Adrenal gland (tissue), 12 donors: ENCODE data around the gene SHISA3. TPM values are rescaled to one million over a fixed set of nuclear protein-coding genes. Genes with fewer than 3 reads are reported as not detected.
"Not testable (repeated sequence)": the region's sequence is repeated elsewhere in the genome, so short reads cannot be mapped to it uniquely, and the experiment has no call there.

ENCODE experiments used
- DNase-seq, 7 donors: peaks; one replicate each; pipeline ENCODE4 v3.0.0-alpha.2; 2019 to 2020
- H3K27ac ChIP-seq, 5 donors: fragments of 200-600 bp; sonication (generic) in 4 of 5; 1 replicate in 3 of 5; 2 replicates in 2 of 5; pipeline versions ENCODE4 v1.5.1 to v1.8.0; 2016 to 2020; ENCODE audit warnings: mild to moderate bottlenecking in 1 of 5
- H3K27me3 ChIP-seq: fragments of 200-600 bp; 2 replicates; pipeline ENCODE4 v1.8.0; 2021
- H3K36me3 ChIP-seq, 2 donors: fragments of 200-600 bp; replicated peaks in 1 of 2; 1 replicate in 1 of 2; 2 replicates in 1 of 2; pipeline versions ENCODE4 v1.5.1 to v1.8.0; 2018 to 2022
- H3K4me1 ChIP-seq, 2 donors: fragments of 200-600 bp; replicated peaks in 1 of 2; 1 replicate in 1 of 2; 2 replicates in 1 of 2; pipeline versions ENCODE4 v1.5.1 to v1.8.0; 2018 to 2021
- H3K4me3 ChIP-seq, 4 donors: fragments of 200-600 bp; sonication (generic) in 3 of 4; one replicate each; pipeline ENCODE4 v1.5.1; 2016 to 2018
- H3K9me3 ChIP-seq, 3 donors: fragments of 200-600 bp; sonication (generic) in 1 of 3; replicated peaks in 1 of 3; 1 replicate in 2 of 3; 2 replicates in 1 of 3; pipeline versions ENCODE4 v1.5.1 to v1.8.0; 2016 to 2021
- POLR2A ChIP-seq, 2 donors: fragments of 450-650 bp; IDR thresholded peaks; one replicate each; pipeline ENCODE4 v1.6.1; 2017; ENCODE audit warnings: antibody characterized with exemption in 2 of 2, mild to moderate bottlenecking in 2 of 2, moderate library complexity in 1 of 2
- WGBS, 4 donors: extraction: QIAGEN DNeasy Blood & Tissue Kit in 2 of 4; methylation state at CpG; one replicate each; pipeline versions ENCODE4 v1.1.5 to v1.1.7; 2013 to 2017; 5-methylcytosine and 5-hydroxymethylcytosine counted together
- intact Hi-C, 2 donors: fragments of 100-400 bp; cut with DNase I; formaldehyde crosslinking; loops; one replicate each; pipeline versions ENCODE4 v1.14.1 to v1.15.0; 2022 to 2023
- polyA plus RNA-seq, 3 donors: library from polyadenylated mRNA; stranded (reverse); fragments of 200-250 nt in 2 of 3; fragments of 350-450 nt in 1 of 3; fragmentation: Illumina TruSeq in 1 of 3; extraction: RNeasy Lipid Tissue Mini Kit (QIAGEN cat#74804) in 1 of 3; gene quantifications; one replicate each; pipeline ENCODE4 v1.2.3, GENCODE V29; 2013 to 2014
- total RNA-seq, 9 donors: library from RNA; depleted of rRNA in 4 of 9; stranded (reverse); fragments of >200 nt in 4 of 9; fragments of 120-200 nt in 1 of 9; fragmentation: NEBNext Ultra II Directional in 1 of 9; extraction: Animal tissue kit (Norgen Biotek cat#: 25700) in 1 of 9; gene quantifications; one replicate each; pipeline versions ENCODE4 v1.1.0 to v1.2.4, GENCODE V29; 2013 to 2023
- TF ChIP-seq, protein P1 (sequence below), 6 experiments: fragments of 450-650 bp in 4 of 6; fragments of 200-600 bp in 2 of 6; sonication (generic) in 1 of 6; IDR thresholded peaks; 1 replicate in 5 of 6; 2 replicates in 1 of 6; pipeline versions ENCODE4 v1.5.1 to v1.8.0; 2016 to 2021; ENCODE audit warnings: antibody characterized with exemption in 6 of 6, mild to moderate bottlenecking in 2 of 6, moderate library complexity in 1 of 6
- donor health status: healthy with polysubstance abuse.
- donor health status: Bipolar disorder and iron deficiency.
- donor health status: DM: yes; HTN: yes; CAD: no.
- donor health status: DM: no; HTN: no; CAD: no.
- donor health status: DM: no; HTN: no; CAD: no.
- donor health status: DM: yes; HTN: yes; CAD: no.

Gene SHISA3
- total and polyA plus RNA-seq, 12 donors = 0.26 to 2.8 (median 1.7) TPM

GRCh38 chr4:42364266-42365053, 32.8 kb upstream of the SHISA3 start:
- H3K27ac ChIP-seq = no peak overlapping the region
- intact Hi-C loops = no loop called here
- no peak for DNase-seq
- H3K4me3 ChIP-seq = no peak overlapping the region
- H3K36me3 ChIP-seq = no peaks in the 10 kb centered on the region
- peaks cover 6 to 10% of the 10 kb centered on the region in 2 donors for H3K4me1 ChIP-seq
- H3K9me3 ChIP-seq = no peaks in the 10 kb centered on the region
- no peaks in the 10 kb centered on the region for H3K27me3 ChIP-seq
- TF ChIP-seq POLR2A (IDR thresholded peaks at IDR 0.05) = no peak
- TF ChIP-seq, protein P1, sequence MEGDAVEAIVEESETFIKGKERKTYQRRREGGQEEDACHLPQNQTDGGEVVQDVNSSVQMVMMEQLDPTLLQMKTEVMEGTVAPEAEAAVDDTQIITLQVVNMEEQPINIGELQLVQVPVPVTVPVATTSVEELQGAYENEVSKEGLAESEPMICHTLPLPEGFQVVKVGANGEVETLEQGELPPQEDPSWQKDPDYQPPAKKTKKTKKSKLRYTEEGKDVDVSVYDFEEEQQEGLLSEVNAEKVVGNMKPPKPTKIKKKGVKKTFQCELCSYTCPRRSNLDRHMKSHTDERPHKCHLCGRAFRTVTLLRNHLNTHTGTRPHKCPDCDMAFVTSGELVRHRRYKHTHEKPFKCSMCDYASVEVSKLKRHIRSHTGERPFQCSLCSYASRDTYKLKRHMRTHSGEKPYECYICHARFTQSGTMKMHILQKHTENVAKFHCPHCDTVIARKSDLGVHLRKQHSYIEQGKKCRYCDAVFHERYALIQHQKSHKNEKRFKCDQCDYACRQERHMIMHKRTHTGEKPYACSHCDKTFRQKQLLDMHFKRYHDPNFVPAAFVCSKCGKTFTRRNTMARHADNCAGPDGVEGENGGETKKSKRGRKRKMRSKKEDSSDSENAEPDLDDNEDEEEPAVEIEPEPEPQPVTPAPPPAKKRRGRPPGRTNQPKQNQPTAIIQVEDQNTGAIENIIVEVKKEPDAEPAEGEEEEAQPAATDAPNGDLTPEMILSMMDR (IDR thresholded peaks at IDR 0.05) = no peak

DNA sequence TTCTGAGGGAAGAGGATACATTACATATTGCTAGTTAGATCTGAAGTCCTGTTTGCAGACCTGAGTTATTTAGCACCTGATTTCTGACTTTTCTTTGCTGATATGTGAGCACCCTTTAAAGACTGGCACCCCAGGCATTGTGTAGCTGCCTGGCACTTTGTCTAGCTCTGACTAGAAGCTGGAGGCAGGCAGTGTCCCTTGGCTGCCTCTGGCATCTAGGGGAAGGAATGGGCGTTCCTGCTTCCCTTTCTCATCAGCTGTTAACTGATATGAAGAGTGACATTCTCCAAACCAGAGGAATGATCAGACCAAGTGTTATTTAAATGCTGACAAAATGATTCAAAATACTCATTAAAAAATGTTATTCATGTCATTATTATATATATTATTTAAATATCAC, 30.3 kb upstream of the SHISA3 start:
- Histone ChIP-seq H3K4me1 (no peaks in the 10 kb centered on the region), H3K27me3 (no peaks in the 10 kb centered on the region), H3K4me3 (no peak overlapping the region), H3K27ac (no peak overlapping the region), H3K9me3 (no peaks in the 10 kb centered on the region), H3K36me3 (no peaks in the 10 kb centered on the region)
- WGBS, 4 donors = 70 to 90% (median 72%) methylated on average over 1 of the region's 1 CpG
- DNase-seq = no peak
- intact Hi-C loops = no loop called here
- no peak for TF ChIP-seq POLR2A (IDR thresholded peaks at IDR 0.05)
- TF ChIP-seq, protein P1 (IDR thresholded peaks at IDR 0.05) = no peak

- DNase-seq = no peak
- no peak for TF ChIP-seq POLR2A (IDR thresholded peaks at IDR 0.05)
- TF ChIP-seq, protein P1 (IDR thresholded peaks at IDR 0.05) = no peak
Observed at GRCh38 chr4:42369489-42369888, 27.8 kb upstream of the SHISA3 start.

GRCh38 chr4:42371305-42372252, 25.7 kb upstream of the SHISA3 start:
- 48 to 53% (median 49%) methylated on average over 2 of the region's 2 CpGs for WGBS, 4 donors
- Histone ChIP-seq H3K9me3 (no peaks in the 10 kb centered on the region), H3K36me3 (no peaks in the 10 kb centered on the region), H3K4me3 (no peak overlapping the region), H3K27me3 (no peaks in the 10 kb centered on the region), H3K4me1 (no peaks in the 10 kb centered on the region), H3K27ac (no peak overlapping the region)
- peak in 4 of 7 donors; percentile 21 to 60 (median 42) for DNase-seq
- intact Hi-C loops = loop anchor here (5.0 kb wide), 1 partner anchor 151 kb away; no protein-coding TSS in a partner anchor
- no peak for TF ChIP-seq POLR2A (IDR thresholded peaks at IDR 0.05)
- TF ChIP-seq, protein P1 (IDR thresholded peaks at IDR 0.05) = peak; percentile 51 to 65 (median 58)

More at GRCh38 chr4:42369489-42369888, 27.8 kb upstream of the SHISA3 start:
- Histone ChIP-seq H3K36me3 (no peaks in the 10 kb centered on the region), H3K4me3 (no peak overlapping the region), H3K9me3 (no peaks in the 10 kb centered on the region), H3K4me1 (no peaks in the 10 kb centered on the region), H3K27ac (no peak overlapping the region), H3K27me3 (no peaks in the 10 kb centered on the region)
- intact Hi-C loops = no loop called here
- 91 to 97% (median 95%) methylated on average over 7 to 27 of the region's 27 CpGs for WGBS, 4 donors

- not testable (repeated sequence) for H3K4me1 ChIP-seq, H3K9me3 ChIP-seq, DNase-seq, H3K36me3 ChIP-seq, H3K27ac ChIP-seq, H3K27me3 ChIP-seq, H3K4me3 ChIP-seq
- 91 to 97% (median 93%) methylated on average over 6 of the region's 6 CpGs for WGBS, 4 donors
- intact Hi-C loops = loop anchor here (5.0 kb wide), 1 partner anchor 150 kb away; no protein-coding TSS in a partner anchor
Observed at GRCh38 chr4:42372303-42372702, 25.0 kb upstream of the SHISA3 start.
